K562 (cell line): ENCODE data around the gene APC2.

Source experiments
- MAFG ChIP-seq: fragments of 450-650 bp; conservative IDR thresholded peaks from 2 replicates; pipeline ENCODE4 v1.6.1; 2016; ENCODE audit warnings: missing genetic modification characterization, missing compliant biosample characterization
- POLR2AphosphoS2 ChIP-seq: IDR thresholded peaks from 2 replicates; pipeline ENCODE4 v1.6.1; 2012; ENCODE audit warnings: low read length, improper control_type of control experiment
- SMARCA4 ChIP-seq: fragments of 450-650 bp; IDR thresholded peaks from 2 replicates; pipeline ENCODE4 v1.6.1; 2016
- SP2 ChIP-seq: IDR thresholded peaks from 2 replicates; pipeline ENCODE4 v1.6.1; 2011; ENCODE audit warnings: mild to moderate bottlenecking, low read depth, low read length, moderate library complexity; ENCODE audit not compliant: poor library complexity, severe bottlenecking; ENCODE audit errors: extremely low read depth
- SREBF2 ChIP-seq: sonication (generic); formaldehyde crosslinking; IDR thresholded peaks from 2 replicates; pipeline ENCODE4 v1.4.0; 2020; ENCODE audit warnings: mild to moderate bottlenecking, missing genetic modification reagents
- TAF15 ChIP-seq: fragments of 200-400 bp; formaldehyde crosslinking; IDR thresholded peaks from 2 replicates; pipeline ENCODE4 v1.6.1; 2017; ENCODE audit warnings: mild to moderate bottlenecking, low read depth, low read length, moderate library complexity
- ZNF512 ChIP-seq: IDR thresholded peaks from 2 replicates; pipeline ENCODE4 v1.6.1; 2016; ENCODE audit warnings: missing genetic modification characterization, missing compliant biosample characterization

DNA sequence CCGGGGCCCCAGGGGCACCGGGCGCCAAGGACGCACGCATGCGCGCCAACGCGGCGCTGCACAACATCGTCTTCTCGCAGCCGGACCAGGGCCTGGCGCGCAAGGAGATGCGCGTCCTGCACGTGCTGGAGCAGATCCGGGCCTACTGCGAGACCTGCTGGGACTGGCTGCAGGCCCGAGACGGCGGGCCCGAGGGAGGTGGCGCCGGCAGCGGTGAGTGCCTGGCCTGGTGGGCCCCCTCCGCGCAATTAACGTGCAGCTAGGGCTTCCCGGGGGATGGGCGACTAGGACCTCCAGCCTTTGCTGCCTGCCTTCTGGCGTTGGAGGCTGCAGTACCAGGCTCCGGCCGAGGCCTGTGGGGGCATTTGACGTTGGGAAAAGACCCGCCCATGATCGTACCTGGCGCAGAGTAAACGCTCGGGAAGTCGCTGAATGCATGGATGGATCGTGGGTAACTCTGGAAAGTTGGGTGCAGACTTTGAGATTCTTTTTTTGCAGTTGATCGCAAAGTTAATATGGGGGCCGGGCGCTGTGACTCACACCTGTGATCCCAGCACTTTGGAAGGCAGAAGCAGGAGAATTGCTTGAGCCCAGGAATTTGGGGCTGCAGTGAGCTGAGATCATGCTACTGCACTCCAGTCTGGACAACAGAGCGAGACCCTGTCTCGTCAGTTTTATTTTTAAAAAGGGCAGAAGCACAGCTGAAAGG is 7.3 kb downstream of the APC2 start:
- TF ChIP-seq SMARCA4 (no peak), TAF15 (no peak), POLR2AphosphoS2 (no peak; the same call in 1 of the 2 replicates), SREBF2 (CRISPR knock-in tag) (no peak), ZNF512 (tag) (no peak), MAFG (tag) (no peak), SP2 (no peak)
